Left colon (tissue), 2 donors: ENCODE data around the gene FCGR2B. TPM values are rescaled to one million over a fixed set of nuclear protein-coding genes. Genes with fewer than 3 reads are reported as not detected.
"Not testable (repeated sequence)": the region's sequence is repeated elsewhere in the genome, so short reads cannot be mapped to it uniquely, and the experiment has no call there.

Source experiments
- ATAC-seq: fragments of 200-7000 bp; cut with Tn5 transposase; one replicate; pipeline ENCODE4 v1.9.1; 2020; ENCODE audit warnings: mild to moderate bottlenecking, moderate library complexity
- DNase-seq, 2 donors: peaks; one replicate each; pipeline ENCODE4 v3.0.0-alpha.2; 2020
- intact Hi-C, 2 donors: fragments of 100-400 bp; cut with DNase I in 1 of 2; cut with micrococcal nuclease in 1 of 2; formaldehyde crosslinking; loops; one replicate each; pipeline versions ENCODE4 v1.11.2 to v1.14.0; 2022; cut with DNase I, micrococcal nuclease
- total RNA-seq, 2 donors: library from RNA; stranded (reverse); fragmentation: NEBNext Ultra II Directional; extraction: Animal tissue kit (Norgen Biotek cat#: 25700); gene quantifications; one replicate each; pipeline ENCODE4 v1.2.1, GENCODE V29; 2021
- donor health status: DM: no; HTN: no; CAD: no.
- donor health status: DM: yes; HTN: yes; CAD: no.

The FCGR2B gene
- total RNA-seq, 2 donors from 2014 or later, result 5.1 to 10.0 TPM

GRCh38 chr1:161723459-161724141 is 60.7 kb downstream of the FCGR2B start:
- DNase-seq, result no peak
- no peak for ATAC-seq
- intact Hi-C loops, result no loop called here

- ATAC-seq, intact Hi-C loops, DNase-seq: not testable (repeated sequence)
Observed at GRCh38 chr1:161725258-161725907, 62.4 kb downstream of the FCGR2B start.

GRCh38 chr1:161725908-161726472 is 63.0 kb downstream of the FCGR2B start:
- DNase-seq (peak in 1 of 2 donors; percentile 60), ATAC-seq (peak; percentile 36)
- intact Hi-C loops, result no loop called here

- ATAC-seq, result peak; percentile 77
- peak; percentile 79 to 83 for DNase-seq
- intact Hi-C loops, result no loop called here
Observed at GRCh38 chr1:161726473-161727255, 63.7 kb downstream of the FCGR2B start.

- ATAC-seq, result no peak
- intact Hi-C loops, result no loop called here
- no peak for DNase-seq
Observed at GRCh38 chr1:161727256-161727924, 64.4 kb downstream of the FCGR2B start.

Other genes starting within 250 kb of the FCGR2B start
- gene FCGR2A, start 157.7 kb upstream of the FCGR2B start, total RNA-seq, result 10 to 100 TPM in 1 of 2 donors, 1 to 10 TPM in 1; 5.5 to 17.4 TPM
- gene HSPA6, start 138.6 kb upstream of the FCGR2B start, total RNA-seq, result 1 to 10 TPM in 1 of 2 donors, under 1 TPM in 1; 0.64 to 1.4 TPM
- 10 to 100 TPM in 1 of 2 donors, 1 to 10 TPM in 1; 3.7 to 11.7 TPM for gene FCGR3A, start 113.3 kb upstream of the FCGR2B start, total RNA-seq
- under 1 TPM; 0.50 to 0.58 TPM for gene FCGR3B, start 32.0 kb upstream of the FCGR2B start, total RNA-seq
- 1 to 10 TPM in 1 of 2 donors, under 1 TPM in 1; 0.34 to 1.6 TPM for gene FCRLA, start 44.1 kb downstream of the FCGR2B start, total RNA-seq
- not detected for gene FCRLB, start 58.4 kb downstream of the FCGR2B start, total RNA-seq
- 10 to 100 TPM; 13.3 to 17.4 TPM for gene DUSP12, start 86.6 kb downstream of the FCGR2B start, total RNA-seq
- gene ATF6, start 103.2 kb downstream of the FCGR2B start, total RNA-seq, result 10 to 100 TPM; 23.8 to 26.1 TPM